K562 (cell line): ENCODE results near the gene MALSU1. TPM values are rescaled to one million over a fixed set of nuclear protein-coding genes. Genes with fewer than 3 reads are reported as not detected.

Experiments
- BACH1 ChIP-seq: fragments of 200-800 bp; sonication (Bioruptor generic); IDR thresholded peaks from 2 replicates; pipeline ENCODE4 v1.6.1; 2016; ENCODE audit warnings: missing genetic modification characterization, missing compliant biosample characterization
- COPS2 ChIP-seq: fragments of 450-650 bp; conservative IDR thresholded peaks from 2 replicates; pipeline ENCODE4 v1.6.1; 2016; ENCODE audit warnings: mild to moderate bottlenecking, moderate library complexity
- E2F8 ChIP-seq: fragments of 450-650 bp; IDR thresholded peaks from 2 replicates; pipeline ENCODE4 v1.7.1; 2018; ENCODE audit warnings: mild to moderate bottlenecking, low read depth; ENCODE audit not compliant: partially characterized antibody
- EGR1 ChIP-seq: fragments of 450-650 bp; conservative IDR thresholded peaks from 2 replicates; pipeline ENCODE4 v1.6.1; 2017; ENCODE audit warnings: mild to moderate bottlenecking
- FOXP1 ChIP-seq: sonication (generic); formaldehyde crosslinking; IDR thresholded peaks from 2 replicates; pipeline ENCODE4 v1.8.0; 2022; ENCODE audit warnings: mild to moderate bottlenecking, missing genetic modification reagents
- IRF2 ChIP-seq: sonication (generic); formaldehyde crosslinking; IDR thresholded peaks from 2 replicates; pipeline ENCODE4 v1.8.1; 2022; ENCODE audit warnings: mild to moderate bottlenecking, missing genetic modification reagents
- KAT2B ChIP-seq: IDR thresholded peaks from one replicate; pipeline ENCODE4 v1.6.1; 2012; ENCODE audit warnings: low read depth, mild to moderate bottlenecking, control low read depth, inconsistent platforms, low read length, moderate library complexity
- MED1 ChIP-seq: sonication (generic); formaldehyde crosslinking; IDR thresholded peaks from 2 replicates; pipeline ENCODE4 v1.8.1; 2023; ENCODE audit warnings: missing genetic modification reagents, borderline replicate concordance
- MEF2A ChIP-seq: IDR thresholded peaks from 2 replicates; pipeline ENCODE4 v1.6.1; 2011; ENCODE audit warnings: low read depth, mild to moderate bottlenecking, low read length, moderate library complexity; ENCODE audit not compliant: control insufficient read depth
- POLR2AphosphoS5 ChIP-seq: IDR thresholded peaks from 2 replicates; pipeline ENCODE4 v1.6.1; 2011; ENCODE audit warnings: mild to moderate bottlenecking, low read depth, low read length, moderate library complexity; ENCODE audit not compliant: control insufficient read depth, insufficient read depth
- POLR2H ChIP-seq: IDR thresholded peaks from 2 replicates; pipeline ENCODE4 v1.6.1; 2016; ENCODE audit warnings: missing genetic modification characterization, low read depth, mild to moderate bottlenecking, control low read depth, missing compliant biosample characterization, moderate library complexity
- PYGO2 ChIP-seq: fragments of 450-650 bp; IDR thresholded peaks from 2 replicates; pipeline ENCODE4 v1.6.1; 2016; ENCODE audit warnings: mild to moderate bottlenecking, missing genetic modification characterization, moderate library complexity, missing compliant biosample characterization
- SAP30 ChIP-seq: fragments of 200-600 bp; sonication (generic); IDR thresholded peaks from 2 replicates; pipeline ENCODE4 v1.6.1; 2012; ENCODE audit warnings: borderline replicate concordance, low read depth, mild to moderate bottlenecking, moderate library complexity, low read length, control low read depth, inconsistent platforms; ENCODE audit not compliant: insufficient read depth, poor library complexity, severe bottlenecking
- SIN3A ChIP-seq, 2 experiments: fragments of 150-350 bp in 1 of 2; IDR thresholded peaks; 2 replicates each; pipeline ENCODE4 v1.6.1; 2011 to 2016; ENCODE audit warnings: borderline replicate concordance in 2 of 2, low read depth in 2 of 2, low read length in 2 of 2, mild to moderate bottlenecking in 2 of 2, moderate library complexity in 2 of 2; ENCODE audit not compliant: control insufficient read depth in 1 of 2
- SREBF2 ChIP-seq: sonication (generic); formaldehyde crosslinking; IDR thresholded peaks from 2 replicates; pipeline ENCODE4 v1.4.0; 2020; ENCODE audit warnings: mild to moderate bottlenecking, missing genetic modification reagents
- ZBTB11 ChIP-seq, 3 experiments: fragments of 200-800 bp in 1 of 3; fragments of 250-450 bp in 1 of 3; fragments of 450-650 bp in 1 of 3; sonication (Bioruptor Pico) in 1 of 3; sonication (Bioruptor generic) in 1 of 3; formaldehyde crosslinking in 1 of 3; IDR thresholded peaks; 2 replicates each; pipeline versions ENCODE4 v1.6.1 to v1.8.0; 2016 to 2022; ENCODE audit warnings: mild to moderate bottlenecking in 2 of 3, missing genetic modification characterization in 2 of 3, missing compliant biosample characterization in 1 of 3, moderate library complexity in 1 of 3
- ZNF217 ChIP-seq: sonication (generic); formaldehyde crosslinking; IDR thresholded peaks from 2 replicates; pipeline ENCODE4 v1.8.0; 2022; ENCODE audit warnings: mild to moderate bottlenecking, missing genetic modification reagents
- ZNF24 ChIP-seq: fragments of 450-650 bp; IDR thresholded peaks from 2 replicates; pipeline ENCODE4 v1.6.1; 2016
- ZNF311 ChIP-seq: fragments of 250-450 bp; sonication (Bioruptor Pico); IDR thresholded peaks from 2 replicates; pipeline ENCODE4 v1.4.0; 2020; ENCODE audit warnings: mild to moderate bottlenecking, moderate library complexity
- polyA plus RNA-seq, 8 experiments: library from polyadenylated mRNA; depleted of rRNA in 4 of 8; stranded (reverse) in 5 of 8; unstranded in 3 of 8; fragments of >200 nt; fragmentation: Nextera tagmentation in 2 of 8; fragmentation: Illumina TruSeq in 1 of 8; extraction: Ambion mirVana in 2 of 8; extraction: Trizol in 1 of 8; gene quantifications; 2 replicates each; pipeline versions ENCODE4 v1.2.1 to v1.2.3, GENCODE V29; 2011 to 2014; ENCODE audit warnings: inconsistent platforms in 1 of 8, missing spikeins in 1 of 8
- total RNA-seq, 7 experiments: library from RNA; depleted of rRNA in 6 of 7; stranded (reverse); fragments of >200 nt in 6 of 7; fragmentation: Illumina TruSeq in 2 of 7; extraction: Trizol in 2 of 7; gene quantifications; 2 replicates each; pipeline versions ENCODE4 v1.2.1 to v1.2.3, GENCODE V29; 2011 to 2021; ENCODE audit warnings: low replicate concordance in 1 of 7
- TF ChIP-seq, protein P1 (sequence below): fragments of 250-450 bp; sonication (Bioruptor Pico); IDR thresholded peaks from 2 replicates; pipeline ENCODE4 v1.5.1; 2021; ENCODE audit warnings: mild to moderate bottlenecking

Gene MALSU1
- total and polyA plus RNA-seq, 9 of the 15 experiments (the other 6 are each of a cell fraction or from before 2014, with no cell fraction given), result 12.3 to 308 (median 81.2) TPM

DNA sequence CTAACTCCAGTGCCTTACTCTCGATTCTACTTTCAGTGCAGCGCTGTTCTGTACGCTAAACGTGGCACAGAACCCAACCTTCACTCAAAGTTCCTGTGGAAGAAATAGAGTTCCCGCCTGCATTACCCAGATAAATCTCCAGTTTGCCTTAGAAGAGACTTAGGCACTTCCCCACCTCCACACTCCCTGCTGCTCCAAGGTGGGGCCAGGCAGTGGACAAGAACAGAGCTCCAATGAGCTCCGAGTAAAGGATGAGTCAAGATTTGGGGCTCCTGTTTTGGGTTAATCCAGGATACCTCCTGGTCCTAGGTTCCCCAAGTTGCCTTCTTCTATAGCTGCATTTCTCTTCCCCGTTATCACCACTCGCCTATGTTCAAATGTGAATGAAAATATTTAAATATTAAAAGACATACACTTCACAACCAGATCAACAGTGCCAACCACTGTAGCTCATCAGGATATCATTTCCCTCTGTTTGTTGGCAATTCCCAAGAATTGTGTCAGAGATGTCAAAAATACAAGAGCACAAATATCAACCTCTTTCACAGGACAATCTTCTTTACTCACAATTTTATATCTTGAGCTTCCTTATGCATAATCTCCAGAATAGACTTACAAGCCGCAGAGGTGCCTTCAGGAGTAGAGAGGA is 48.0 kb downstream of the MALSU1 start (continued):
- no peak for TF ChIP-seq MEF2A
- no peak for TF ChIP-seq SIN3A (IDR thresholded peaks at IDR 0.05; ENCODE audit: borderline replicate concordance in 2 of 2, control insufficient read depth in 1 of 2, low read depth in 2 of 2, low read length in 2 of 2)
- TF ChIP-seq BACH1 (tag), result no peak
- TF ChIP-seq ZBTB11 (CRISPR knock-in tag; IDR thresholded peaks at IDR 0.05), result no peak
- no peak for TF ChIP-seq POLR2H (tag)
- TF ChIP-seq SREBF2 (CRISPR knock-in tag), result no peak
- no peak for TF ChIP-seq E2F8
- TF ChIP-seq FOXP1 (CRISPR knock-in tag), result no peak
- no peak for TF ChIP-seq ZNF311
- TF ChIP-seq POLR2AphosphoS5, result peak; percentile 27; the same call in 1 of the 2 replicates
- TF ChIP-seq SAP30, result no peak
- no peak for TF ChIP-seq ZNF217 (CRISPR knock-in tag)
- TF ChIP-seq, protein P1, sequence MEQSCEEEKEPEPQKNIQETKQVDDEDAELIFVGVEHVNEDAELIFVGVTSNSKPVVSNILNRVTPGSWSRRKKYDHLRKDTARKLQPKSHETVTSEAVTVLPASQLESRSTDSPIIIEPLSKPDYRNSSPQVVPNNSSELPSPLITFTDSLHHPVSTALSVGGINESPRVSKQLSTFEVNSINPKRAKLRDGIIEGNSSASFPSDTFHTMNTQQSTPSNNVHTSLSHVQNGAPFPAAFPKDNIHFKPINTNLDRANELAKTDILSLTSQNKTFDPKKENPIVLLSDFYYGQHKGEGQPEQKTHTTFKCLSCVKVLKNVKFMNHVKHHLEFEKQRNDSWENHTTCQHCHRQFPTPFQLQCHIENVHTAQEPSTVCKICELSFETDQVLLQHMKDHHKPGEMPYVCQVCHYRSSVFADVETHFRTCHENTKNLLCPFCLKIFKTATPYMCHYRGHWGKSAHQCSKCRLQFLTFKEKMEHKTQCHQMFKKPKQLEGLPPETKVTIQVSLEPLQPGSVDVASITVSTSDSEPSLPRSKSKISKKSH (CRISPR knock-in tag), result no peak
- TF ChIP-seq MED1 (CRISPR knock-in tag), result no peak
- no peak for TF ChIP-seq PYGO2
- TF ChIP-seq COPS2, result no peak
- TF ChIP-seq IRF2 (CRISPR knock-in tag), result no peak
- peak; percentile 12; the same call in 1 of the 2 replicates for TF ChIP-seq EGR1
- no peak for TF ChIP-seq KAT2B
- no peak for TF ChIP-seq ZNF24
